Mesothelial cell of epicardium (in vitro differentiated cells): Measurements from ENCODE around the gene ADD1. TPM values are rescaled to one million over a fixed set of nuclear protein-coding genes. Genes with fewer than 3 reads are reported as not detected.

Experiments used
- DNase-seq, 2 experiments: peaks; one replicate each; pipeline ENCODE4 v3.0.0; 2021; ENCODE audit warnings: low spot score in 2 of 2; ENCODE audit not compliant: unreplicated experiment in 2 of 2
- H3K27ac Mint-ChIP-seq: 2 replicates; pipeline ENCODE4 v1.8.0; 2021; ENCODE audit warnings: mixed read lengths
- H3K27me3 Mint-ChIP-seq: 2 replicates; pipeline ENCODE4 v1.8.0; 2021; ENCODE audit warnings: low read depth, mixed read lengths
- H3K36me3 Mint-ChIP-seq: 2 replicates; pipeline ENCODE4 v1.8.0; 2021; ENCODE audit warnings: mixed read lengths
- H3K4me1 Mint-ChIP-seq: 2 replicates; pipeline ENCODE4 v1.8.0; 2021; ENCODE audit warnings: mixed read lengths
- H3K4me3 Mint-ChIP-seq: 2 replicates; pipeline ENCODE4 v1.8.0; 2021; ENCODE audit warnings: mild to moderate bottlenecking, moderate library complexity, mixed read lengths
- H3K9me3 Mint-ChIP-seq: 2 replicates; pipeline ENCODE4 v1.8.0; 2021; ENCODE audit warnings: mixed read lengths
- CTCF ChIP-seq: fragments of 200-600 bp; sonication (generic); IDR thresholded peaks from one replicate; pipeline ENCODE4 v1.5.0; 2021; ENCODE audit warnings: antibody characterized with exemption; ENCODE audit not compliant: unreplicated experiment
- total RNA-seq: library from RNA; stranded (reverse); gene quantifications from 3 replicates; pipeline ENCODE4 v1.2.1, GENCODE V29; 2021

The ADD1 gene
- total RNA-seq, 1 donor from 2014 or later: 297 TPM

GRCh38 chr4:2816401-2816954 is 27.2 kb upstream of the ADD1 start:
- Mint-ChIP-seq H3K27ac (no peak overlapping the region), H3K4me3 (peak overlapping the region; percentile 72), H3K4me1 (peaks cover 23% of the 10 kb centered on the region), H3K9me3 (peaks cover 11% of the 10 kb centered on the region), H3K27me3 (no peaks in the 10 kb centered on the region), H3K36me3 (peaks cover 13% of the 10 kb centered on the region)
- DNase-seq: no peak
- no peak for TF ChIP-seq CTCF

GRCh38 chr4:2817137-2817536 is 26.5 kb upstream of the ADD1 start:
- no peak for TF ChIP-seq CTCF
- H3K4me1 Mint-ChIP-seq: peaks cover 17% of the 10 kb centered on the region
- H3K27ac Mint-ChIP-seq: peak overlapping the region; percentile 48
- H3K9me3 Mint-ChIP-seq: peaks cover 11% of the 10 kb centered on the region
- H3K36me3 Mint-ChIP-seq: peaks cover 14% of the 10 kb centered on the region
- no peak for DNase-seq
- no peaks in the 10 kb centered on the region for H3K27me3 Mint-ChIP-seq
- H3K4me3 Mint-ChIP-seq: peak overlapping the region; percentile 72

GRCh38 chr4:2817701-2818350 is 25.8 kb upstream of the ADD1 start:
- Mint-ChIP-seq H3K4me3 (peak overlapping the region; percentile 72), H3K4me1 (peaks cover 15% of the 10 kb centered on the region), H3K27ac (no peak overlapping the region), H3K36me3 (peaks cover 15% of the 10 kb centered on the region), H3K9me3 (peaks cover 11% of the 10 kb centered on the region), H3K27me3 (no peaks in the 10 kb centered on the region)
- DNase-seq: peak; percentile 55 to 60
- TF ChIP-seq CTCF: no peak

- DNase-seq: peak in 1 of 2 experiments; percentile 55
- Mint-ChIP-seq H3K4me3 (peak overlapping the region; percentile 65), H3K27me3 (no peaks in the 10 kb centered on the region), H3K27ac (no peak overlapping the region), H3K36me3 (peaks cover 15% of the 10 kb centered on the region), H3K4me1 (peaks cover 13% of the 10 kb centered on the region), H3K9me3 (peaks cover 11% of the 10 kb centered on the region)
- TF ChIP-seq CTCF: no peak
Observed at GRCh38 chr4:2818351-2818939, 25.2 kb upstream of the ADD1 start.

GRCh38 chr4:2819244-2820215 is 24.1 kb upstream of the ADD1 start:
- Mint-ChIP-seq H3K9me3 (peaks cover 11% of the 10 kb centered on the region), H3K36me3 (peaks cover 15% of the 10 kb centered on the region), H3K4me1 (peaks cover 13% of the 10 kb centered on the region), H3K27me3 (no peaks in the 10 kb centered on the region), H3K4me3 (peak overlapping the region; percentile 65), H3K27ac (peak overlapping the region; percentile 22)
- no peak for DNase-seq
- TF ChIP-seq CTCF: no peak
